Measurements from ENCODE around the gene ABI2.

DNA sequence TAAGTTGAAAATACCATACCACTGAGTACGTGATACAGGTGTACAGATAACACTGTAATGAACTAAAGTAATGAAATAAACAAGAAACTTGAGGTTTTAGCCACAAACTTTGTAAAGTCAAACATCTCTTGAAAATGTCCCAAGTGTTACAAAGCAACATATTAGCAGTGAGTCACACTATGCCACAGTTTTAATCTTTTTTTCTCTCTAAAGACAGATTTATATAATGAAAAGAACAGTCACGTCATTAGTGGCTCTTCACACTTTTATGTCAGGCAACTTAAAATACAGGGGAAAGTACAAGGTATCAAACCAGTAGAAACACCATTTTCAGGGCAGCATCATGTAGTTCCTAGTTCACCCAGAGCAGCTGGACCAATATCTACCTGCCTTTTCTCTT is 164.8 kb downstream of the ABI2 start:
- TF ChIP-seq, protein P1, sequence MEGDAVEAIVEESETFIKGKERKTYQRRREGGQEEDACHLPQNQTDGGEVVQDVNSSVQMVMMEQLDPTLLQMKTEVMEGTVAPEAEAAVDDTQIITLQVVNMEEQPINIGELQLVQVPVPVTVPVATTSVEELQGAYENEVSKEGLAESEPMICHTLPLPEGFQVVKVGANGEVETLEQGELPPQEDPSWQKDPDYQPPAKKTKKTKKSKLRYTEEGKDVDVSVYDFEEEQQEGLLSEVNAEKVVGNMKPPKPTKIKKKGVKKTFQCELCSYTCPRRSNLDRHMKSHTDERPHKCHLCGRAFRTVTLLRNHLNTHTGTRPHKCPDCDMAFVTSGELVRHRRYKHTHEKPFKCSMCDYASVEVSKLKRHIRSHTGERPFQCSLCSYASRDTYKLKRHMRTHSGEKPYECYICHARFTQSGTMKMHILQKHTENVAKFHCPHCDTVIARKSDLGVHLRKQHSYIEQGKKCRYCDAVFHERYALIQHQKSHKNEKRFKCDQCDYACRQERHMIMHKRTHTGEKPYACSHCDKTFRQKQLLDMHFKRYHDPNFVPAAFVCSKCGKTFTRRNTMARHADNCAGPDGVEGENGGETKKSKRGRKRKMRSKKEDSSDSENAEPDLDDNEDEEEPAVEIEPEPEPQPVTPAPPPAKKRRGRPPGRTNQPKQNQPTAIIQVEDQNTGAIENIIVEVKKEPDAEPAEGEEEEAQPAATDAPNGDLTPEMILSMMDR (conservative IDR thresholded peaks at IDR 0.05; ENCODE audit: low read length) = no peak
- no peak for TF ChIP-seq EZH2phosphoT487 (IDR thresholded peaks at IDR 0.05; ENCODE audit: borderline replicate concordance)

Measured in Loucy (cell line).